IMR-90 (cell line): ENCODE measurements around the gene EFNB2. TPM values are rescaled to one million over a fixed set of nuclear protein-coding genes. Genes with fewer than 3 reads are reported as not detected.

Source experiments
- ATAC-seq: fragments of 200-7000 bp; cut with Tn5 transposase; 2 replicates; pipeline ENCODE4 v1.9.1; 2020; ENCODE audit warnings: low read depth, mild to moderate bottlenecking, moderate library complexity
- BruUV-seq: library from RNA; stranded (reverse); fragments of 400-500 nt; replicated peaks from 2 replicates; lab custom pipeline; 2021; lab: Mats Ljungman, UMichigan
- CTCF ChIA-PET: fragments of 300-600 bp; formaldehyde crosslinking; extraction: SDS; loops from one replicate; lab custom pipeline; 2021; ENCODE audit warnings: antibody characterized with exemption; lab: Yijun Ruan, JAX
- POLR2A ChIA-PET: fragments of 300-600 bp; sonication (Branson Sonifier 250); formaldehyde crosslinking; loops from one replicate; lab custom pipeline; 2022; ENCODE audit warnings: antibody characterized with exemption; ENCODE audit not compliant: unreplicated experiment; lab: Charles Lee
- DNase-seq: peaks from one replicate; pipeline ENCODE4 v3.0.0; 2013
- H2AFZ ChIP-seq: replicated peaks from 2 replicates; pipeline ENCODE3; 2013; ENCODE audit warnings: low read length, mild to moderate bottlenecking; ENCODE audit not compliant: poor library complexity
- H2AK5ac ChIP-seq: 2 replicates; pipeline ENCODE4 v1.6.1; 2013; ENCODE audit warnings: low read depth, low read length, inconsistent platforms
- H2AK9ac ChIP-seq: replicated peaks from 2 replicates; pipeline ENCODE3; 2013; ENCODE audit warnings: mild to moderate bottlenecking, low read depth, low read length, moderate library complexity; ENCODE audit not compliant: poor library complexity
- H2BK120ac ChIP-seq: 2 replicates; pipeline ENCODE4 v1.6.1; 2013; ENCODE audit warnings: low read depth, low read length, inconsistent platforms
- H2BK15ac ChIP-seq: 3 replicates; pipeline ENCODE4 v1.6.1; 2013; ENCODE audit warnings: low read depth, low read length, inconsistent platforms
- H2BK20ac ChIP-seq: 2 replicates; pipeline ENCODE4 v1.6.1; 2013; ENCODE audit warnings: low read depth, mild to moderate bottlenecking, inconsistent platforms, low read length, moderate library complexity
- H2BK5ac ChIP-seq: 2 replicates; pipeline ENCODE4 v1.6.1; 2013; ENCODE audit warnings: mild to moderate bottlenecking, low read depth, low read length, inconsistent platforms; ENCODE audit not compliant: poor library complexity, severe bottlenecking
- H3K14ac ChIP-seq: replicated peaks from 2 replicates; pipeline ENCODE4 v1.6.1; 2013; ENCODE audit warnings: low read depth, low read length, inconsistent platforms
- H3K18ac ChIP-seq: 2 replicates; pipeline ENCODE4 v1.6.1; 2013; ENCODE audit warnings: low read depth, low read length, control low read depth
- H3K23ac ChIP-seq: 2 replicates; pipeline ENCODE4 v1.6.1; 2013; ENCODE audit warnings: low read depth, low read length, inconsistent platforms
- H3K27ac ChIP-seq: 2 replicates; pipeline ENCODE4 v1.5.1; 2013; ENCODE audit warnings: mild to moderate bottlenecking, control low read depth, low read length; ENCODE audit not compliant: insufficient read depth
- H3K27me3 ChIP-seq: 2 replicates; pipeline ENCODE4 v1.6.1; 2013; ENCODE audit warnings: low read length; ENCODE audit not compliant: control insufficient read depth, insufficient read depth
- H3K36me3 ChIP-seq: 2 replicates; pipeline ENCODE4 v1.6.1; 2013; ENCODE audit warnings: low read length, mixed read lengths; ENCODE audit not compliant: control insufficient read depth, insufficient read depth
- H3K4ac ChIP-seq: 2 replicates; pipeline ENCODE4 v1.6.1; 2013; ENCODE audit warnings: low read depth, low read length, inconsistent platforms
- H3K4me1 ChIP-seq: 2 replicates; pipeline ENCODE4 v1.6.1; 2013; ENCODE audit warnings: low read length, mixed read lengths; ENCODE audit not compliant: control insufficient read depth, insufficient read depth
- H3K4me2 ChIP-seq: 2 replicates; pipeline ENCODE4 v1.6.1; 2013; ENCODE audit warnings: low read depth, mild to moderate bottlenecking, control low read depth, low read length, moderate library complexity
- H3K4me3 ChIP-seq: 2 replicates; pipeline ENCODE4 v1.5.1; 2013; ENCODE audit warnings: low read depth, mild to moderate bottlenecking, control low read depth, low read length, moderate library complexity; ENCODE audit not compliant: insufficient read depth
- H3K56ac ChIP-seq: 2 replicates; pipeline ENCODE4 v1.6.1; 2013; ENCODE audit warnings: low read length, inconsistent platforms; ENCODE audit not compliant: insufficient read depth; ENCODE audit errors: extremely low read depth
- H3K79me1 ChIP-seq, 2 experiments: 2 replicates each; pipeline ENCODE4 v1.6.1; 2013; ENCODE audit warnings: low read length in 2 of 2, inconsistent platforms in 1 of 2, low read depth in 1 of 2
- H3K9ac ChIP-seq: 2 replicates; pipeline ENCODE4 v1.6.1; 2013; ENCODE audit warnings: low read depth, low read length, control low read depth
- H3K9me1 ChIP-seq: 2 replicates; pipeline ENCODE4 v1.6.1; 2013; ENCODE audit warnings: low read length, inconsistent platforms; ENCODE audit not compliant: insufficient read depth
- H3K9me3 ChIP-seq: 2 replicates; pipeline ENCODE4 v1.6.1; 2013; ENCODE audit warnings: low read length; ENCODE audit not compliant: control insufficient read depth, insufficient read depth
- H4K20me1 ChIP-seq: 2 replicates; pipeline ENCODE4 v1.6.1; 2013; ENCODE audit warnings: low read length, inconsistent platforms; ENCODE audit not compliant: insufficient read depth
- H4K5ac ChIP-seq: 2 replicates; pipeline ENCODE4 v1.6.1; 2013; ENCODE audit warnings: mild to moderate bottlenecking, low read depth, low read length, control low read depth
- H4K8ac ChIP-seq, 2 experiments: 2 replicates each; pipeline ENCODE4 v1.6.1; 2013; ENCODE audit warnings: low read depth in 2 of 2, low read length in 2 of 2, control low read depth in 1 of 2, inconsistent platforms in 1 of 2
- H4K91ac ChIP-seq: 2 replicates; pipeline ENCODE4 v1.6.1; 2013; ENCODE audit warnings: low read depth, low read length, inconsistent platforms; ENCODE audit not compliant: insufficient read depth
- BHLHE40 ChIP-seq: fragments of 150-350 bp; IDR thresholded peaks from 2 replicates; pipeline ENCODE4 v1.6.1; 2016; ENCODE audit warnings: mild to moderate bottlenecking, low read depth, low read length
- CEBPB ChIP-seq: IDR thresholded peaks from 2 replicates; pipeline ENCODE4 v1.6.1; 2012; ENCODE audit warnings: low read depth, low read length, improper control_type of control experiment
- CHD1 ChIP-seq: IDR thresholded peaks from 2 replicates; pipeline ENCODE4 v1.6.1; 2012; ENCODE audit warnings: low read depth, low read length, improper control_type of control experiment
- MAFK ChIP-seq: IDR thresholded peaks from 2 replicates; pipeline ENCODE4 v1.6.1; 2012; ENCODE audit warnings: low read depth, low read length, improper control_type of control experiment
- MAZ ChIP-seq: IDR thresholded peaks from 2 replicates; pipeline ENCODE4 v1.6.1; 2012; ENCODE audit warnings: low read depth, mild to moderate bottlenecking, low read length, improper control_type of control experiment, moderate library complexity, borderline replicate concordance
- MXI1 ChIP-seq: IDR thresholded peaks from 2 replicates; pipeline ENCODE4 v1.6.1; 2012; ENCODE audit warnings: low read depth, mild to moderate bottlenecking, low read length, moderate library complexity, borderline replicate concordance
- NFE2L2 ChIP-seq: fragments of 150-350 bp; IDR thresholded peaks from 2 replicates; pipeline ENCODE4 v1.6.1; 2016; ENCODE audit warnings: low read depth, mild to moderate bottlenecking, low read length
- POLR2A ChIP-seq: IDR thresholded peaks from 2 replicates; pipeline ENCODE4 v1.6.1; 2012; ENCODE audit warnings: mild to moderate bottlenecking, low read depth, low read length
- RCOR1 ChIP-seq: IDR thresholded peaks from 2 replicates; pipeline ENCODE4 v1.6.1; 2012; ENCODE audit warnings: mild to moderate bottlenecking, low read length, improper control_type of control experiment; ENCODE audit not compliant: insufficient replicate concordance
- RFX5 ChIP-seq: IDR thresholded peaks from 2 replicates; pipeline ENCODE4 v1.8.0; 2012; ENCODE audit warnings: low read depth, mild to moderate bottlenecking, low read length, moderate library complexity
- WGBS, 2 experiments: methylation state at CpG; one replicate each; pipeline versions ENCODE4 v1.1.5 to v1.1.7; 2013; ENCODE audit warnings: missing lambda C conversion rate in 2 of 2; ENCODE audit not compliant: insufficient read length in 1 of 2; ENCODE audit errors: extremely low coverage in 2 of 2; 5-methylcytosine and 5-hydroxymethylcytosine counted together
- dilution Hi-C: fragments of 300-500 bp; cut with HindIII; formaldehyde crosslinking; loops from one replicate; pipeline ENCODE4 v1.14.3; 2018; ENCODE audit warnings: low sequenced_read_pairs; ENCODE audit not compliant: unreplicated experiment
- in situ Hi-C: fragments of 300-500 bp; cut with MboI; formaldehyde crosslinking; loops from 3 replicates; pipeline ENCODE4 v1.14.3; 2019; ENCODE audit warnings: low sequenced_read_pairs, inconsistent platforms, mixed read lengths
- intact Hi-C: fragments of 100-400 bp; cut with micrococcal nuclease; formaldehyde crosslinking; loops from 2 replicates; pipeline ENCODE4 v1.10.0; 2022
- polyA plus RNA-seq, 3 experiments: library from polyadenylated mRNA; depleted of rRNA; stranded (reverse); fragments of >200 nt; gene quantifications; 2 replicates each; pipeline ENCODE4 v1.2.3, GENCODE V29; 2012; ENCODE audit warnings: low replicate concordance in 1 of 3
- total RNA-seq: library from RNA; depleted of rRNA; stranded (reverse); fragments of >200 nt; gene quantifications from 2 replicates; pipeline ENCODE4 v1.2.3, GENCODE V29; 2012
- TF ChIP-seq, protein P1 (sequence below): conservative IDR thresholded peaks from 2 replicates; pipeline ENCODE4 v1.5.1; 2012; ENCODE audit warnings: mild to moderate bottlenecking, low read depth, low read length, improper control_type of control experiment
- TF ChIP-seq, protein P2 (sequence below): fragments of 150-350 bp; IDR thresholded peaks from 2 replicates; pipeline ENCODE4 v1.6.1; 2016; ENCODE audit warnings: low read depth, mild to moderate bottlenecking, low read length, moderate library complexity, borderline replicate concordance
- TF ChIP-seq, protein P3 (sequence below): fragments of 150-350 bp; IDR thresholded peaks from 2 replicates; pipeline ENCODE4 v1.6.1; 2017; ENCODE audit warnings: mild to moderate bottlenecking, antibody characterized with exemption, low read length, low read depth

The EFNB2 gene
- total and polyA plus RNA-seq, 2 of the 4 experiments (the other 2 are of a cell fraction): 5.4 to 6.0 TPM

- no peak for TF ChIP-seq NFE2L2
Measured at GRCh38 chr13:106468744-106469590, 66.5 kb downstream of the EFNB2 start (continued).

DNA sequence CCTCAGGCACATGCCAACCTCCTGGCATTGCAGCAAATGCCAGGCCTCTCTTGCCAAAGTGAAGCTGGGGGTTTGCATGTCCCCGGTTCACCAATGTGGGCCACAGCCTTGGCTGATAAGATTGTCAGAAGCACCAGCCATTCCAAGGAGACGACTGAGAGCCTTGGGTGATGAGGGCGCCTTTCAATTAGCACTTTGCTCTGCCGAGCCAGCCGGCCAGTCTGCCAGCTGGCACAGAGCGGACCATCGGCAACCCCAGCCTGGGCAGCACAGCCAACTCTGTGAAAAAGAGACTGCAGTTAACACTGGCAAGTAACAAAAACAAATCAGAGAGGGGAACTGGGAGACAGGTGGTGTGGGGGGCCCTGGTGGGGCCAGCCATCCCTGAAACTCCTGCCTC lies 67.3 kb downstream of the EFNB2 start:
- no peak overlapping the region for H3K4ac ChIP-seq
- DNase-seq: no peak
- no peaks in the 10 kb centered on the region for H3K4me1 ChIP-seq
- H4K91ac ChIP-seq: no peak overlapping the region
- H2AFZ ChIP-seq: no peak overlapping the region
- no peaks in the 10 kb centered on the region for H3K9me1 ChIP-seq
- no peak overlapping the region for H2BK15ac ChIP-seq
- no peak overlapping the region for H3K18ac ChIP-seq
- no peaks in the 10 kb centered on the region for H3K27me3 ChIP-seq
- no peak overlapping the region for H2BK120ac ChIP-seq
- no peak overlapping the region for H3K23ac ChIP-seq
- no peaks in the 10 kb centered on the region for H3K79me1 ChIP-seq
- no peak overlapping the region for H4K5ac ChIP-seq
- H2BK20ac ChIP-seq: no peak overlapping the region
- dilution Hi-C loops (no loop called here), intact Hi-C loops (no loop called here), in situ Hi-C loops (no loop called here)
- POLR2A ChIA-PET: no interaction called here
- H2AK5ac ChIP-seq: no peak overlapping the region
- no peak overlapping the region for H3K14ac ChIP-seq
- no peak overlapping the region for H4K8ac ChIP-seq
- CTCF ChIA-PET: no interaction called here
- no peak overlapping the region for H3K27ac ChIP-seq
- 75% methylated on average over 5 of the region's 7 CpGs; no CpG with 5 or more reads in 1 of the 2 experiments for WGBS, 2 experiments
- H4K20me1 ChIP-seq: no peaks in the 10 kb centered on the region
- H2BK5ac ChIP-seq: no peak overlapping the region
- no peak overlapping the region for H3K4me3 ChIP-seq
- H2AK9ac ChIP-seq: no peak overlapping the region
- H3K56ac ChIP-seq: no peak overlapping the region
- H3K9me3 ChIP-seq: no peaks in the 10 kb centered on the region
- H3K4me2 ChIP-seq: no peak overlapping the region
- BruUV-seq: no TSS peak
- ATAC-seq: no peak
- no peak overlapping the region for H3K9ac ChIP-seq
- H3K36me3 ChIP-seq: no peaks in the 10 kb centered on the region
- TF ChIP-seq, protein P1, sequence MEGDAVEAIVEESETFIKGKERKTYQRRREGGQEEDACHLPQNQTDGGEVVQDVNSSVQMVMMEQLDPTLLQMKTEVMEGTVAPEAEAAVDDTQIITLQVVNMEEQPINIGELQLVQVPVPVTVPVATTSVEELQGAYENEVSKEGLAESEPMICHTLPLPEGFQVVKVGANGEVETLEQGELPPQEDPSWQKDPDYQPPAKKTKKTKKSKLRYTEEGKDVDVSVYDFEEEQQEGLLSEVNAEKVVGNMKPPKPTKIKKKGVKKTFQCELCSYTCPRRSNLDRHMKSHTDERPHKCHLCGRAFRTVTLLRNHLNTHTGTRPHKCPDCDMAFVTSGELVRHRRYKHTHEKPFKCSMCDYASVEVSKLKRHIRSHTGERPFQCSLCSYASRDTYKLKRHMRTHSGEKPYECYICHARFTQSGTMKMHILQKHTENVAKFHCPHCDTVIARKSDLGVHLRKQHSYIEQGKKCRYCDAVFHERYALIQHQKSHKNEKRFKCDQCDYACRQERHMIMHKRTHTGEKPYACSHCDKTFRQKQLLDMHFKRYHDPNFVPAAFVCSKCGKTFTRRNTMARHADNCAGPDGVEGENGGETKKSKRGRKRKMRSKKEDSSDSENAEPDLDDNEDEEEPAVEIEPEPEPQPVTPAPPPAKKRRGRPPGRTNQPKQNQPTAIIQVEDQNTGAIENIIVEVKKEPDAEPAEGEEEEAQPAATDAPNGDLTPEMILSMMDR: no peak
- TF ChIP-seq BHLHE40 (no peak), NFE2L2 (no peak), RCOR1 (no peak), MXI1 (no peak), CHD1 (no peak), POLR2A (no peak), CEBPB (no peak), MAFK (no peak), MAZ (no peak), RFX5 (no peak)
- TF ChIP-seq, protein P2, sequence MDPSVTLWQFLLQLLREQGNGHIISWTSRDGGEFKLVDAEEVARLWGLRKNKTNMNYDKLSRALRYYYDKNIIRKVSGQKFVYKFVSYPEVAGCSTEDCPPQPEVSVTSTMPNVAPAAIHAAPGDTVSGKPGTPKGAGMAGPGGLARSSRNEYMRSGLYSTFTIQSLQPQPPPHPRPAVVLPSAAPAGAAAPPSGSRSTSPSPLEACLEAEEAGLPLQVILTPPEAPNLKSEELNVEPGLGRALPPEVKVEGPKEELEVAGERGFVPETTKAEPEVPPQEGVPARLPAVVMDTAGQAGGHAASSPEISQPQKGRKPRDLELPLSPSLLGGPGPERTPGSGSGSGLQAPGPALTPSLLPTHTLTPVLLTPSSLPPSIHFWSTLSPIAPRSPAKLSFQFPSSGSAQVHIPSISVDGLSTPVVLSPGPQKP: no peak
- TF ChIP-seq, protein P3, sequence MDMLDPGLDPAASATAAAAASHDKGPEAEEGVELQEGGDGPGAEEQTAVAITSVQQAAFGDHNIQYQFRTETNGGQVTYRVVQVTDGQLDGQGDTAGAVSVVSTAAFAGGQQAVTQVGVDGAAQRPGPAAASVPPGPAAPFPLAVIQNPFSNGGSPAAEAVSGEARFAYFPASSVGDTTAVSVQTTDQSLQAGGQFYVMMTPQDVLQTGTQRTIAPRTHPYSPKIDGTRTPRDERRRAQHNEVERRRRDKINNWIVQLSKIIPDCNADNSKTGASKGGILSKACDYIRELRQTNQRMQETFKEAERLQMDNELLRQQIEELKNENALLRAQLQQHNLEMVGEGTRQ: no peak
